Type B pancreatic cell (in vitro differentiated cells): ENCODE measurements around the gene NOG. TPM values are rescaled to one million over a fixed set of nuclear protein-coding genes. Genes with fewer than 3 reads are reported as not detected.

Experiments used
- DNase-seq: peaks from one replicate; pipeline ENCODE4 v3.0.0; 2021; ENCODE audit warnings: mixed read lengths; ENCODE audit not compliant: unreplicated experiment; ENCODE audit errors: extremely low spot score
- H3K27ac Mint-ChIP-seq: 2 replicates; pipeline ENCODE4 v1.8.0; 2021; ENCODE audit warnings: mild to moderate bottlenecking, mixed read lengths
- H3K27me3 Mint-ChIP-seq: 2 replicates; pipeline ENCODE4 v1.8.0; 2021; ENCODE audit warnings: mixed read lengths
- H3K36me3 Mint-ChIP-seq: 2 replicates; pipeline ENCODE4 v1.8.0; 2021; ENCODE audit warnings: mixed read lengths
- H3K4me1 Mint-ChIP-seq: one replicate; pipeline ENCODE4 v1.8.0; 2021; ENCODE audit warnings: mixed read lengths; ENCODE audit not compliant: unreplicated experiment
- H3K4me3 Mint-ChIP-seq: 2 replicates; pipeline ENCODE4 v1.8.0; 2021; ENCODE audit warnings: mild to moderate bottlenecking, mixed read lengths
- H3K9me3 Mint-ChIP-seq: 2 replicates; pipeline ENCODE4 v1.8.0; 2021; ENCODE audit warnings: mixed read lengths
- CTCF ChIP-seq: fragments of 200-600 bp; sonication (generic); conservative IDR thresholded peaks from 2 replicates; pipeline ENCODE4 v1.5.0; 2021; ENCODE audit warnings: antibody characterized with exemption, mild to moderate bottlenecking
- total RNA-seq: library from RNA; stranded (reverse); gene quantifications from 2 replicates; pipeline ENCODE4 v1.2.1, GENCODE V29; 2021; ENCODE audit warnings: low replicate concordance

NOG gene
- total RNA-seq, 1 donor from 2014 or later: 13.7 TPM

- Mint-ChIP-seq H3K4me1 (peaks cover 16% of the 10 kb centered on the region), H3K9me3 (no peaks in the 10 kb centered on the region)
- no peak for TF ChIP-seq CTCF
Observed at GRCh38 chr17:56597495-56597990, 4.0 kb downstream of the NOG start.

GRCh38 chr17:56598466-56598865, 5.0 kb downstream of the NOG start:
- Mint-ChIP-seq H3K36me3 (no peaks in the 10 kb centered on the region), H3K4me1 (peaks cover 16% of the 10 kb centered on the region), H3K27me3 (peaks cover 61% of the 10 kb centered on the region), H3K4me3 (peak overlapping the region; percentile 84), H3K27ac (no peak overlapping the region), H3K9me3 (no peaks in the 10 kb centered on the region)
- no peak for DNase-seq
- TF ChIP-seq CTCF: no peak

More at GRCh38 chr17:56597495-56597990, 4.0 kb downstream of the NOG start:
- Mint-ChIP-seq H3K27me3 (peaks cover 56% of the 10 kb centered on the region), H3K36me3 (no peaks in the 10 kb centered on the region), H3K27ac (peak overlapping the region; percentile 65), H3K4me3 (peak overlapping the region; percentile 87)
- DNase-seq: peak; percentile 74

- H3K27ac Mint-ChIP-seq: no peak overlapping the region
- peak overlapping the region; percentile 84 for H3K4me3 Mint-ChIP-seq
- peaks cover 64% of the 10 kb centered on the region for H3K27me3 Mint-ChIP-seq
- no peaks in the 10 kb centered on the region for H3K36me3 Mint-ChIP-seq
- peak; percentile 6 for TF ChIP-seq CTCF
- peaks cover 16% of the 10 kb centered on the region for H3K4me1 Mint-ChIP-seq
- H3K9me3 Mint-ChIP-seq: no peaks in the 10 kb centered on the region
- DNase-seq: no peak
Observed at GRCh38 chr17:56599088-56599487, 5.6 kb downstream of the NOG start.

GRCh38 chr17:56599566-56599965, 6.1 kb downstream of the NOG start:
- Mint-ChIP-seq H3K27ac (no peak overlapping the region), H3K9me3 (no peaks in the 10 kb centered on the region), H3K27me3 (peaks cover 67% of the 10 kb centered on the region), H3K36me3 (no peaks in the 10 kb centered on the region), H3K4me1 (peaks cover 16% of the 10 kb centered on the region), H3K4me3 (no peak overlapping the region)
- no peak for TF ChIP-seq CTCF
- DNase-seq: no peak

DNA sequence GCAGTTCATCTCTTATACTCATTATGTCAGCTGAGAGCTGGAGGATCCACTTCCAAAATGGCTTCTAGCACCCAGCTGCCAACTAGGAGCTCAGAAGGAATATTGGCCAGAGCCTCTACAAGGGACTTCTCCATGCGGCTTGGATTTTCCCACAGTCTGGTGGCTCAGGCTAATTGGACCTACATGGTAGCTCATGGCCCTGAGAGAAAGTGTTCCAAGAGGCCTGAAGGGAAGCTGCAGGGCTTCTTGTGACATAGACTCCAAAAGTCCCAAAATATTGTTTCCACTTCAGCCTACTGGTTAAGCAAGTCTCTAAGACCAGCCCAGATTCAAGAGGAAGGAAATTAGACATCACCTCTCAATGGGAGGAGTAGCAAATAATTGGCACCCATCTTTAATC, 6.8 kb downstream of the NOG start:
- peaks cover 62% of the 10 kb centered on the region for H3K27me3 Mint-ChIP-seq
- no peaks in the 10 kb centered on the region for H3K9me3 Mint-ChIP-seq
- TF ChIP-seq CTCF: no peak
- no peak overlapping the region for H3K4me3 Mint-ChIP-seq
- no peak overlapping the region for H3K27ac Mint-ChIP-seq
- no peak for DNase-seq
- no peaks in the 10 kb centered on the region for H3K36me3 Mint-ChIP-seq
- peaks cover 16% of the 10 kb centered on the region for H3K4me1 Mint-ChIP-seq

DNA sequence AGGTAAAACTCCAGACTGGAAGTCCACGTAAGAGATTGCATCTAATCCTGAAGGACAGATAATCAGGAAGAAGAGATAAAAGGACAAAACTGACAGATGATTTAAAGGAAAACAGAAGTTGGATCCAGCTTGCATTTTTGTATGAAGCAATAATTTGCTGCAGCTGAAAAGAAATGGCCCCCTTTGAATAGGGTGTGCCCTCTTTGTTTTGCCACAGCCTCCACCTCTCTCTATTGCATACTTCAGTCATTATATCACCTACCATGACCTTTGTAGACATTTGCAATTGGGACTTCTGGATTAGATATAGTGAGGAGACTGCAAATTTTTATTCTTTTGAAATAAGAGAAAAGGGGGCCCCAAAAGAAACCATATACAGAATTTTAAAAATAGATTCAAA, 8.1 kb downstream of the NOG start:
- no peaks in the 10 kb centered on the region for H3K36me3 Mint-ChIP-seq
- no peak overlapping the region for H3K27ac Mint-ChIP-seq
- H3K4me1 Mint-ChIP-seq: peaks cover 16% of the 10 kb centered on the region
- DNase-seq: no peak
- H3K9me3 Mint-ChIP-seq: peaks cover 5% of the 10 kb centered on the region
- H3K27me3 Mint-ChIP-seq: peaks cover 59% of the 10 kb centered on the region
- no peak for TF ChIP-seq CTCF
- no peak overlapping the region for H3K4me3 Mint-ChIP-seq
